T-cell (primary cell): ENCODE data around the gene GALK2. TPM values are rescaled to one million over a fixed set of nuclear protein-coding genes. Genes with fewer than 3 reads are reported as not detected.
A peak's percentile ranks its signal among the peaks of the same experiment; 100 is the strongest.

Experiments
- ATAC-seq, 4 experiments: fragments of 200-7000 bp in 3 of 4; fragments of 150-1000 bp in 1 of 4; cut with Tn5 transposase; replicated peaks in 1 of 4; 1 replicate in 3 of 4; 2 replicates in 1 of 4; pipeline ENCODE4 v1.10.0; 2021; ENCODE audit warnings: moderate library complexity in 3 of 4, mild to moderate bottlenecking in 2 of 4, moderate number of reproducible peaks in 1 of 4
- CTCF ChIA-PET, 2 donors: fragments of 300-600 bp; sonication (Branson Sonifier 250); formaldehyde crosslinking; loops; one replicate each; lab custom pipeline; 2022; ENCODE audit warnings: antibody characterized with exemption in 2 of 2; lab: Charles Lee
- POLR2A ChIA-PET, 2 donors: fragments of 300-600 bp; sonication (Branson Sonifier 250); formaldehyde crosslinking; loops; one replicate each; lab custom pipeline; 2022; ENCODE audit warnings: antibody characterized with exemption in 2 of 2; lab: Charles Lee
- DNase-seq, 35 experiments: peaks; one replicate each; pipeline versions ENCODE4 v3.0.0 to v3.0.0-alpha.2; 2013 to 2023
- H3K27ac ChIP-seq: one replicate; pipeline ENCODE4 v1.5.1; 2013; ENCODE audit warnings: low read length
- H3K27me3 ChIP-seq, 2 experiments: replicated peaks in 1 of 2; 1 replicate in 1 of 2; 2 replicates in 1 of 2; pipeline versions ENCODE4 v1.6.1 to v1.7.0; 2013; ENCODE audit warnings: low read length in 1 of 2, mixed read lengths in 1 of 2; ENCODE audit not compliant: control insufficient read depth in 2 of 2, insufficient read depth in 2 of 2; ENCODE audit errors: extremely low read depth in 1 of 2
- H3K36me3 ChIP-seq, 2 donors: 1 replicate in 1 of 2; 2 replicates in 1 of 2; pipeline versions ENCODE4 v1.6.1 to v1.7.0; 2013; ENCODE audit warnings: low read length in 1 of 2; ENCODE audit not compliant: control insufficient read depth in 2 of 2, insufficient read depth in 1 of 2; ENCODE audit errors: extremely low read depth in 1 of 2
- H3K4me1 ChIP-seq, 2 experiments: 1 replicate in 1 of 2; 2 replicates in 1 of 2; pipeline versions ENCODE4 v1.6.1 to v1.7.0; 2013; ENCODE audit warnings: low read length in 2 of 2, mixed read lengths in 1 of 2; ENCODE audit not compliant: insufficient read depth in 2 of 2, control insufficient read depth in 1 of 2; ENCODE audit errors: extremely low read depth in 1 of 2
- H3K4me3 ChIP-seq, 2 donors: 1 replicate in 1 of 2; 2 replicates in 1 of 2; pipeline versions ENCODE4 v1.5.1 to v1.7.0; 2013; ENCODE audit warnings: mild to moderate bottlenecking in 2 of 2, low read length in 1 of 2, moderate library complexity in 1 of 2; ENCODE audit not compliant: control insufficient read depth in 1 of 2; ENCODE audit errors: extremely low read depth in 1 of 2
- H3K9me3 ChIP-seq: 2 replicates; pipeline ENCODE4 v1.7.0; 2013
- H3K27ac Mint-ChIP-seq, 2 donors: one replicate each; pipeline ENCODE4 v1.8.0; 2020 to 2021; ENCODE audit warnings: mild to moderate bottlenecking in 2 of 2, mixed read lengths in 2 of 2
- H3K27me3 Mint-ChIP-seq, 2 donors: one replicate each; pipeline ENCODE4 v1.8.0; 2021 to 2022; ENCODE audit warnings: mixed read lengths in 2 of 2
- H3K36me3 Mint-ChIP-seq: one replicate; pipeline ENCODE4 v1.8.0; 2021; ENCODE audit warnings: mixed read lengths
- H3K4me1 Mint-ChIP-seq, 3 donors: one replicate each; pipeline ENCODE4 v1.8.0; 2020 to 2022; ENCODE audit warnings: mixed read lengths in 3 of 3, mild to moderate bottlenecking in 1 of 3
- H3K4me3 Mint-ChIP-seq, 3 donors: one replicate each; pipeline ENCODE4 v1.8.0; 2020 to 2022; ENCODE audit warnings: mild to moderate bottlenecking in 3 of 3, mixed read lengths in 3 of 3, moderate library complexity in 3 of 3
- H3K9me3 Mint-ChIP-seq, 3 donors: one replicate each; pipeline ENCODE4 v1.8.0; 2020 to 2022; ENCODE audit warnings: mixed read lengths in 3 of 3
- WGBS: methylation state at CpG from one replicate; pipeline ENCODE4 v1.1.5; 2013; ENCODE audit warnings: missing lambda C conversion rate; ENCODE audit not compliant: insufficient coverage; 5-methylcytosine and 5-hydroxymethylcytosine counted together
- total RNA-seq, 35 experiments: library from RNA in 6 of 35; stranded (reverse) in 6 of 35; fragments of 120-200 nt in 1 of 35; gene quantifications; one replicate each; pipeline versions ENCODE4 v1.2.1 to v1.2.4 and lab custom pipeline; 2013 to 2026

GALK2 gene
- total RNA-seq, 5 donors from 2014 or later (not counting 1 experiment from before 2014, with no cell fraction given) = 18.5 to 26.3 (median 25.7) TPM

DNA sequence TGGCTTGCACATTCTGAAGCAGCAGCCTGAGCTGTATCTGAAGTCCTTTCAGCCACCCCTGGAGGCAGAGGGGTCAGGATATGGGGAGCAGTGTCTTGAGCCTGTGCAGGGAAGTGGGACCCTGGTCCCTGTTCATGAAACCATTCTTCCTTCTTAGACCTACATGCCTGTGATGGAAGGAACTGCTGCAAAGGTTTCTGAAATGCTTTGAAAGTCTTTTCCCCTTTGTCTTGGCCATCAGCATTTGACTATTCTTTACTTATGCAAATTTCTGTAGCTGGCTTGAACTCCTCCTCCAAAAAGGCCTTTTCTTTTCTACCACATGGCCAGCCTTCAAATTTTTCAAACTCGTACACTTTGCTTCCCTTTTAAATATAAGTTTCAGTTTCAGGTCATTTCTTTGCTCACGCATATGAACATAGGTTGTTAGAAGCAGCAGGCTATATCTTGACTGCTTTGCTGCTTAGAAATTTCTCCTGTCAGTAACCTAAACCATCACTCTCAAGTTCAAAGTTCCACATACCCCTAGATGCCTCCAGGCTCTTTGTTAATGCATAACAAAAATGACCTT lies 62.3 kb downstream of the GALK2 start:
- no peaks in the 10 kb centered on the region for H3K27me3 Mint-ChIP-seq
- H3K4me3 Mint-ChIP-seq = no peak overlapping the region
- H3K4me1 Mint-ChIP-seq = peaks cover 17 to 29% (median 24%) of the 10 kb centered on the region in 3 donors
- Histone ChIP-seq H3K4me3 (no peak overlapping the region), H3K4me1 (peaks cover 0 to 4% of the 10 kb centered on the region in 2 experiments), H3K36me3 (peaks cover 7 to 9% of the 10 kb centered on the region in 2 donors), H3K27me3 (no peaks in the 10 kb centered on the region), H3K9me3 (peaks cover 4% of the 10 kb centered on the region), H3K27ac (no peak overlapping the region)
- H3K9me3 Mint-ChIP-seq = peaks cover 4 to 16% (median 5%) of the 10 kb centered on the region in 3 donors
- ChIA-PET CTCF (no interaction called here), POLR2A (no interaction called here)
- no peak for DNase-seq
- WGBS = no CpG with 5 or more reads among the region's 2 CpGs
- no peak for ATAC-seq
- peaks cover 59% of the 10 kb centered on the region for H3K36me3 Mint-ChIP-seq
- no peak overlapping the region for H3K27ac Mint-ChIP-seq

DNA sequence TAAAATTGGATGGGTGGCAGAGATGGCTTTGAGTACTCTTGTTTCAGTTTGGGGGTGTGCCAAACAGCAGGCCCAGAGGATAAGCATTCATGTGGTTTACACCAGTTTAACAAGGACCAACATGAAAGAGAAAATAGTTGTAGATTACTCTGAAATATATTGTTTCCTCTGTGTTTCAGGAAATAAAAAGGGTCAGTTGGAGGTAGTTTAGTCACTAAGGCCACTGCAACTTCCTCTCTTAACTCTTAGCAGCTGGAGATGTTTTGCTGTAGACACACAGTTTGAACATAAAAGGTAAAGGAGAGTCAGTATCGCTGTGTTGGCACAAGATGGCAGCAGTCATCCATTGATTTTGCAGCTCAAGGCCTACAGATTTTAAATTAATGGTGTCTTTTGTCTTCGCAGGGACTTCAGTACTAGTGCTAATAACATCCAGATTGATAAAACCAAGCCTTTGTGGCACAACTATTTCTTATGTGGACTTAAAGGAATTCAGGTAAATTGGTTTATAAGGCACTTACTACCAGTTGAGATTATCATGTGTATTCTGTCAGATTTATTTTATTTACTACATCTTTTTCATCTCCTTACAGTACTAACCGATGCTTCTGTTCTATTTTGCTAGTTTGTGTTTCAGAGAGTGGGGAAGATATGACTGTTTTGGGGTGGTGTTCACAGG lies 65.5 kb downstream of the GALK2 start:
- Mint-ChIP-seq H3K4me3 (no peak overlapping the region), H3K27ac (peak overlapping the region; percentile 13 to 26)
- CTCF ChIA-PET = interaction anchor here (0.6 to 2.5 kb wide), 12 partner anchors 11 to 1080 kb away, joined by 3 to 18 read pairs (median 3); no protein-coding TSS in a partner anchor

DNA sequence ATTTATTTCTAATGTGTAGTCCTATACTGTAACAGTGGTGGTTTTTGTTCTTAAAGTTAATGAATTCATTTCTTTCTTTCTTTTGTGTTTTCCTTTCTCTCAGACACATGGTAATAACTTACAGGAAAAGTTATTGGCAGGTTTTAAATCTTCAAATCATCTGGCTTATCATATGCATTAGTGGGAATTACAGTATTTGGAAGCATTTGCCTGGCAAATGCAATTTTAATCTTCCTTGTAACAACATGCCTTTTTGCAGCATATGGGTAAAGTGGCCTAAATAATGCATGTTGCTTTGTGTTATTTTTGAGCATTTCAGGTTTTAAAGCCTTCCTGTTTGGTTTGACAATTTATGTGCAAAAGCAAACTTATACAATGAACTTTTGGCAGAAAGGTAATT lies 66.8 kb downstream of the GALK2 start:
- ChIA-PET POLR2A (no interaction called here), CTCF (interaction anchor here (1.0 to 2.5 kb wide), 6 partner anchors 10 to 1079 kb away, joined by 3 to 18 read pairs (median 6); no protein-coding TSS in a partner anchor)
- H3K4me1 ChIP-seq = no peaks in the 10 kb centered on the region
- no peaks in the 10 kb centered on the region for H3K27me3 ChIP-seq
- DNase-seq (no peak), ATAC-seq (no peak)
- Mint-ChIP-seq H3K27me3 (no peaks in the 10 kb centered on the region), H3K4me3 (no peak overlapping the region), H3K36me3 (peaks cover 29% of the 10 kb centered on the region), H3K27ac (no peak overlapping the region), H3K9me3 (peaks cover 0 to 5% (median 0%) of the 10 kb centered on the region in 3 donors), H3K4me1 (peaks cover 10 to 15% (median 10%) of the 10 kb centered on the region in 3 donors)
- H3K9me3 ChIP-seq = no peaks in the 10 kb centered on the region
- H3K27ac ChIP-seq = no peak overlapping the region
- peaks cover 0 to 18% of the 10 kb centered on the region in 2 donors for H3K36me3 ChIP-seq
- H3K4me3 ChIP-seq = no peak overlapping the region

More for the DNA sequence above, 65.5 kb downstream of the GALK2 start:
- DNase-seq (peak in 31 of 35 experiments; percentile 1 to 69 (median 33)), ATAC-seq (peak; percentile 54 to 74 (median 62))
- Histone ChIP-seq H3K4me1 (no peaks in the 10 kb centered on the region), H3K36me3 (peaks cover 0 to 15% of the 10 kb centered on the region in 2 donors), H3K4me3 (no peak overlapping the region), H3K9me3 (no peaks in the 10 kb centered on the region), H3K27ac (no peak overlapping the region), H3K27me3 (no peaks in the 10 kb centered on the region)
- no peaks in the 10 kb centered on the region for H3K27me3 Mint-ChIP-seq
- H3K4me1 Mint-ChIP-seq = peaks cover 10 to 15% (median 12%) of the 10 kb centered on the region in 3 donors
- POLR2A ChIA-PET = interaction anchor here in 1 of 2 donors (0.6 kb wide), 1 partner anchor 767 kb away, joined by 5 read pairs; no protein-coding TSS in a partner anchor
- peaks cover 38% of the 10 kb centered on the region for H3K36me3 Mint-ChIP-seq
- 11% methylated on average over 1 of the region's 3 CpGs for WGBS
- H3K9me3 Mint-ChIP-seq = peaks cover 0 to 5% (median 0%) of the 10 kb centered on the region in 3 donors

DNA sequence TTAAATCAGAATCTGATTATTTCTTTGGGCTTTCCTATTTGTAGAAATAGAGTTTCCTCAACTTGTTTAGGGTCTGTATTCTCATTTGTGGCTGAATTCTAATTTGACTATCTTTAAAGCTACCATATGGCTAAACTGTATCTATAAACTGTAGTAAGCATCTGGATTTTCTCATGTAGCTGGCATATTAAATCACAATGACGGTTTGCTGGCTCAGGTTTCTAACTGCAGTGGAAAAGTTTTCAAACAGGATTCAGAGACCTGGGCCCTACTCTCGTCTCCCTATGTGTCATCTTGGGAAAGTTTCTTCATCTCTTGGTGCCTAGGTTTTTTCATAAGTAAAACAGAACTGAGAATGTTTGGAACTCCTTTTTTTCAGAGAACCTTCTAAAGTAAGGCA lies 68.3 kb downstream of the GALK2 start:
- 100% methylated on average over 1 of the region's 2 CpGs for WGBS

GRCh38 chr15:49239105-49239504 lies 69.1 kb downstream of the GALK2 start:
- DNase-seq (no peak), ATAC-seq (no peak)
- CTCF ChIA-PET = no interaction called here
- H3K4me1 ChIP-seq = no peaks in the 10 kb centered on the region
- Mint-ChIP-seq H3K27ac (no peak overlapping the region), H3K36me3 (peaks cover 15% of the 10 kb centered on the region), H3K9me3 (no peaks in the 10 kb centered on the region), H3K27me3 (no peaks in the 10 kb centered on the region), H3K4me3 (no peak overlapping the region), H3K4me1 (peaks cover 10 to 15% (median 10%) of the 10 kb centered on the region in 3 donors)
- no peaks in the 10 kb centered on the region for H3K27me3 ChIP-seq
- WGBS = 100% methylated on average over 1 of the region's 1 CpG
- POLR2A ChIA-PET = no interaction called here
- H3K9me3 ChIP-seq = no peaks in the 10 kb centered on the region
- H3K36me3 ChIP-seq = peaks cover 0 to 23% of the 10 kb centered on the region in 2 donors
- no peak overlapping the region for H3K4me3 ChIP-seq
- H3K27ac ChIP-seq = no peak overlapping the region

More for the DNA sequence above, 68.3 kb downstream of the GALK2 start:
- Mint-ChIP-seq H3K27ac (no peak overlapping the region), H3K36me3 (peaks cover 19% of the 10 kb centered on the region), H3K9me3 (no peaks in the 10 kb centered on the region), H3K27me3 (no peaks in the 10 kb centered on the region), H3K4me1 (peaks cover 10 to 15% (median 10%) of the 10 kb centered on the region in 3 donors), H3K4me3 (no peak overlapping the region)
- ATAC-seq (no peak), DNase-seq (no peak)
- H3K9me3 ChIP-seq = no peaks in the 10 kb centered on the region
- POLR2A ChIA-PET = no interaction called here
- no peak overlapping the region for H3K27ac ChIP-seq
- H3K36me3 ChIP-seq = peaks cover 0 to 23% of the 10 kb centered on the region in 2 donors
- H3K27me3 ChIP-seq = no peaks in the 10 kb centered on the region
- H3K4me3 ChIP-seq = no peak overlapping the region
- CTCF ChIA-PET = no interaction called here
- no peaks in the 10 kb centered on the region for H3K4me1 ChIP-seq

GRCh38 chr15:49242820-49243219 lies 72.8 kb downstream of the GALK2 start:
- no peak overlapping the region for H3K27ac ChIP-seq
- Mint-ChIP-seq H3K36me3 (peaks cover 37% of the 10 kb centered on the region), H3K27me3 (no peaks in the 10 kb centered on the region), H3K4me1 (no peaks in the 10 kb centered on the region), H3K4me3 (no peak overlapping the region), H3K9me3 (peaks cover 0 to 7% (median 0%) of the 10 kb centered on the region in 3 donors), H3K27ac (no peak overlapping the region)
- ATAC-seq (no peak), DNase-seq (no peak)
- H3K4me3 ChIP-seq = no peak overlapping the region
- ChIA-PET CTCF (interaction anchor here in 1 of 2 donors (0.8 kb wide), 1 partner anchor 381 kb away, joined by 3 read pairs; no protein-coding TSS in a partner anchor), POLR2A (no interaction called here)
- no peaks in the 10 kb centered on the region for H3K4me1 ChIP-seq
- WGBS = 100% methylated on average over 1 of the region's 2 CpGs
- peaks cover 0 to 28% of the 10 kb centered on the region in 2 donors for H3K36me3 ChIP-seq
- H3K27me3 ChIP-seq = no peaks in the 10 kb centered on the region
- no peaks in the 10 kb centered on the region for H3K9me3 ChIP-seq
